Mesendoderm (in vitro differentiated cells): ENCODE data around the gene HSD11B1L.

ENCODE experiments used
- DNase-seq: peaks from one replicate; pipeline ENCODE4 v3.0.0; 2013
- H2AK5ac ChIP-seq: 2 replicates; pipeline ENCODE4 v1.6.1; 2013; ENCODE audit warnings: low read length, inconsistent platforms
- H2BK120ac ChIP-seq: 2 replicates; pipeline ENCODE4 v1.6.1; 2013; ENCODE audit warnings: low read depth, mild to moderate bottlenecking, low read length, moderate library complexity, mixed read lengths
- H2BK15ac ChIP-seq: replicated peaks from 2 replicates; pipeline ENCODE4 v1.6.1; 2013; ENCODE audit warnings: low read depth, mild to moderate bottlenecking, moderate library complexity
- H2BK5ac ChIP-seq: 2 replicates; pipeline ENCODE4 v1.6.1; 2013; ENCODE audit warnings: low read length, inconsistent platforms
- H3K18ac ChIP-seq: 2 replicates; pipeline ENCODE4 v1.6.1; 2013; ENCODE audit warnings: mild to moderate bottlenecking, low read length, mixed read lengths
- H3K23ac ChIP-seq: one replicate; pipeline ENCODE4 v1.6.1; 2013; ENCODE audit warnings: low read length
- H3K27ac ChIP-seq: 2 replicates; pipeline ENCODE4 v1.5.1; 2013; ENCODE audit warnings: low read depth, mild to moderate bottlenecking, inconsistent platforms, low read length, moderate library complexity
- H3K27me3 ChIP-seq: 2 replicates; pipeline ENCODE4 v1.6.1; 2013; ENCODE audit warnings: low read length, control low read depth, mild to moderate bottlenecking, inconsistent platforms; ENCODE audit not compliant: insufficient read depth, poor library complexity
- H3K36me3 ChIP-seq: 2 replicates; pipeline ENCODE4 v1.6.1; 2013; ENCODE audit warnings: low read length, inconsistent platforms; ENCODE audit not compliant: control insufficient read depth, insufficient read depth
- H3K4ac ChIP-seq: one replicate; pipeline ENCODE4 v1.6.1; 2013; ENCODE audit warnings: low read depth, mild to moderate bottlenecking, low read length, moderate library complexity
- H3K4me1 ChIP-seq: 2 replicates; pipeline ENCODE4 v1.6.1; 2013; ENCODE audit warnings: low read depth, low read length, inconsistent platforms; ENCODE audit not compliant: control insufficient read depth
- H3K4me2 ChIP-seq: 2 replicates; pipeline ENCODE4 v1.6.1; 2013; ENCODE audit warnings: low read length
- H3K4me3 ChIP-seq: 2 replicates; pipeline ENCODE4 v1.5.1; 2013; ENCODE audit warnings: mild to moderate bottlenecking, low read length
- H3K56ac ChIP-seq: one replicate; pipeline ENCODE4 v1.6.1; 2013; ENCODE audit warnings: low read length
- H3K79me1 ChIP-seq: 2 replicates; pipeline ENCODE4 v1.6.1; 2013; ENCODE audit warnings: low read length, inconsistent platforms
- H3K79me2 ChIP-seq: 2 replicates; pipeline ENCODE4 v1.6.1; 2013; ENCODE audit warnings: mild to moderate bottlenecking, low read length; ENCODE audit not compliant: control insufficient read depth, insufficient read depth
- H3K9ac ChIP-seq: 2 replicates; pipeline ENCODE4 v1.6.1; 2013; ENCODE audit warnings: low read length, inconsistent platforms
- H4K5ac ChIP-seq: one replicate; pipeline ENCODE4 v1.6.1; 2013; ENCODE audit warnings: low read length
- H4K8ac ChIP-seq: one replicate; pipeline ENCODE4 v1.6.1; 2013; ENCODE audit warnings: low read depth, mild to moderate bottlenecking, control low read depth, low read length, moderate library complexity
- WGBS: extraction: QIAGEN DNeasy Blood & Tissue Kit; methylation state at CpG from one replicate; pipeline ENCODE4 v1.1.7; 2013; ENCODE audit warnings: low lambda C conversion rate, missing lambda C conversion rate; ENCODE audit not compliant: insufficient coverage; ENCODE audit errors: extremely low coverage; 5-methylcytosine and 5-hydroxymethylcytosine counted together

HSD11B1L gene

GRCh38 chr19:5711713-5712161 lies 30.9 kb downstream of the HSD11B1L start:
- H3K79me1 ChIP-seq: peaks cover 4% of the 10 kb centered on the region
- no peak overlapping the region for H3K4me3 ChIP-seq
- peaks cover 17% of the 10 kb centered on the region for H3K36me3 ChIP-seq
- H3K18ac ChIP-seq: no peak overlapping the region
- H2AK5ac ChIP-seq: no peak overlapping the region
- no peak overlapping the region for H3K23ac ChIP-seq
- no peak overlapping the region for H3K27ac ChIP-seq
- H3K56ac ChIP-seq: no peak overlapping the region
- no peak overlapping the region for H4K5ac ChIP-seq
- no peaks in the 10 kb centered on the region for H3K4me1 ChIP-seq
- H3K4ac ChIP-seq: no peak overlapping the region
- no peak for DNase-seq
- peaks cover 14% of the 10 kb centered on the region for H3K79me2 ChIP-seq
- H2BK15ac ChIP-seq: no peak overlapping the region
- no peak overlapping the region for H4K8ac ChIP-seq
- H2BK5ac ChIP-seq: no peak overlapping the region
- no peak overlapping the region for H2BK120ac ChIP-seq
- H3K27me3 ChIP-seq: no peaks in the 10 kb centered on the region
- WGBS: no CpG with 5 or more reads among the region's 25 CpGs
- H3K4me2 ChIP-seq: no peak overlapping the region
- H3K9ac ChIP-seq: no peak overlapping the region

- no CpG with 5 or more reads among the region's 9 CpGs for WGBS
Measured at GRCh38 chr19:5713228-5713627, 32.4 kb downstream of the HSD11B1L start.

GRCh38 chr19:5714816-5715215 lies 34.0 kb downstream of the HSD11B1L start:
- no peak overlapping the region for H3K23ac ChIP-seq
- no peaks in the 10 kb centered on the region for H3K27me3 ChIP-seq
- peaks cover 17% of the 10 kb centered on the region for H3K79me1 ChIP-seq
- H3K4me1 ChIP-seq: no peaks in the 10 kb centered on the region
- no peak overlapping the region for H3K4me3 ChIP-seq
- H2AK5ac ChIP-seq: no peak overlapping the region
- DNase-seq: no peak
- H3K4me2 ChIP-seq: no peak overlapping the region
- H2BK15ac ChIP-seq: no peak overlapping the region
- H3K79me2 ChIP-seq: peaks cover 44% of the 10 kb centered on the region
- no CpG with 5 or more reads among the region's 10 CpGs for WGBS
- no peak overlapping the region for H3K4ac ChIP-seq
- no peak overlapping the region for H3K56ac ChIP-seq
- H4K5ac ChIP-seq: no peak overlapping the region
- no peak overlapping the region for H2BK5ac ChIP-seq
- H3K27ac ChIP-seq: no peak overlapping the region
- H4K8ac ChIP-seq: no peak overlapping the region
- H3K18ac ChIP-seq: no peak overlapping the region
- H3K9ac ChIP-seq: no peak overlapping the region
- peaks cover 11% of the 10 kb centered on the region for H3K36me3 ChIP-seq
- H2BK120ac ChIP-seq: no peak overlapping the region

More at GRCh38 chr19:5713228-5713627, 32.4 kb downstream of the HSD11B1L start:
- Histone ChIP-seq H3K4ac (no peak overlapping the region), H3K79me1 (peaks cover 10% of the 10 kb centered on the region), H3K27ac (no peak overlapping the region), H2BK120ac (no peak overlapping the region), H3K18ac (no peak overlapping the region), H3K56ac (no peak overlapping the region), H2BK15ac (no peak overlapping the region), H3K23ac (no peak overlapping the region), H3K4me1 (no peaks in the 10 kb centered on the region), H3K79me2 (peaks cover 28% of the 10 kb centered on the region), H3K4me2 (no peak overlapping the region), H2AK5ac (no peak overlapping the region), H3K36me3 (peaks cover 11% of the 10 kb centered on the region), H3K4me3 (no peak overlapping the region), H4K5ac (no peak overlapping the region), H4K8ac (no peak overlapping the region), H3K9ac (no peak overlapping the region), H2BK5ac (no peak overlapping the region), H3K27me3 (no peaks in the 10 kb centered on the region)
- no peak for DNase-seq

- no peak overlapping the region for H3K4me3 ChIP-seq
- peaks cover 17% of the 10 kb centered on the region for H3K79me1 ChIP-seq
- no peak overlapping the region for H3K4ac ChIP-seq
- H3K23ac ChIP-seq: no peak overlapping the region
- no peak for DNase-seq
- H2AK5ac ChIP-seq: no peak overlapping the region
- no peaks in the 10 kb centered on the region for H3K4me1 ChIP-seq
- no peak overlapping the region for H3K56ac ChIP-seq
- no peak overlapping the region for H4K5ac ChIP-seq
- no peak overlapping the region for H3K9ac ChIP-seq
- H2BK120ac ChIP-seq: no peak overlapping the region
- H3K79me2 ChIP-seq: peaks cover 44% of the 10 kb centered on the region
- no peaks in the 10 kb centered on the region for H3K27me3 ChIP-seq
- H2BK15ac ChIP-seq: no peak overlapping the region
- peaks cover 4% of the 10 kb centered on the region for H3K36me3 ChIP-seq
- H3K18ac ChIP-seq: no peak overlapping the region
- no peak overlapping the region for H2BK5ac ChIP-seq
- H3K4me2 ChIP-seq: no peak overlapping the region
- WGBS: no CpG with 5 or more reads among the region's 8 CpGs
- H4K8ac ChIP-seq: no peak overlapping the region
- no peak overlapping the region for H3K27ac ChIP-seq
Measured at GRCh38 chr19:5717215-5717935, 36.5 kb downstream of the HSD11B1L start.

- Histone ChIP-seq H3K9ac (peak overlapping the region; percentile 91), H3K4ac (no peak overlapping the region), H3K4me3 (peak overlapping the region; percentile 98), H2BK5ac (no peak overlapping the region), H4K8ac (no peak overlapping the region), H2AK5ac (no peak overlapping the region), H3K27me3 (no peaks in the 10 kb centered on the region), H3K36me3 (peaks cover under 1% of the 10 kb centered on the region), H3K79me1 (peaks cover 16% of the 10 kb centered on the region), H3K4me2 (peak overlapping the region; percentile 85), H2BK15ac (no peak overlapping the region), H3K79me2 (peaks cover 44% of the 10 kb centered on the region), H3K18ac (no peak overlapping the region), H2BK120ac (no peak overlapping the region), H4K5ac (no peak overlapping the region), H3K27ac (peak overlapping the region; percentile 7), H3K4me1 (no peaks in the 10 kb centered on the region), H3K56ac (peak overlapping the region; percentile 93), H3K23ac (no peak overlapping the region)
- DNase-seq: no peak
- no CpG with 5 or more reads among the region's 14 CpGs for WGBS
Measured at GRCh38 chr19:5718037-5718578, 37.3 kb downstream of the HSD11B1L start.
